Skeletal muscle satellite cell (primary cell): ENCODE data around the gene NCOA1.
"Not testable (repeated sequence)": the region's sequence is repeated elsewhere in the genome, so short reads cannot be mapped to it uniquely, and the experiment has no call there.

ENCODE experiments used
- H3K27me3 ChIP-seq: 2 replicates; pipeline ENCODE4 v1.7.0; 2013; ENCODE audit warnings: low read length; ENCODE audit not compliant: control insufficient read depth, insufficient read depth
- H3K36me3 ChIP-seq: 2 replicates; pipeline ENCODE4 v1.7.0; 2013; ENCODE audit warnings: mild to moderate bottlenecking, control low read depth, low read length; ENCODE audit not compliant: insufficient read depth
- H3K4me1 ChIP-seq: 2 replicates; pipeline ENCODE4 v1.7.0; 2013; ENCODE audit warnings: low read length; ENCODE audit not compliant: control insufficient read depth, insufficient read depth
- H3K4me2 ChIP-seq: 2 replicates; pipeline ENCODE4 v1.7.0; 2013; ENCODE audit warnings: mild to moderate bottlenecking, low read length
- H3K4me3 ChIP-seq: 2 replicates; pipeline ENCODE4 v1.7.0; 2013; ENCODE audit warnings: low read length
- H3K9ac ChIP-seq: 2 replicates; pipeline ENCODE4 v1.7.0; 2013; ENCODE audit warnings: mild to moderate bottlenecking, low read depth, low read length, moderate library complexity
- H3K9me3 ChIP-seq: replicated peaks from 2 replicates; pipeline ENCODE4 v1.7.0; 2013; ENCODE audit warnings: mild to moderate bottlenecking, control low read depth, low read length

NCOA1 gene

DNA sequence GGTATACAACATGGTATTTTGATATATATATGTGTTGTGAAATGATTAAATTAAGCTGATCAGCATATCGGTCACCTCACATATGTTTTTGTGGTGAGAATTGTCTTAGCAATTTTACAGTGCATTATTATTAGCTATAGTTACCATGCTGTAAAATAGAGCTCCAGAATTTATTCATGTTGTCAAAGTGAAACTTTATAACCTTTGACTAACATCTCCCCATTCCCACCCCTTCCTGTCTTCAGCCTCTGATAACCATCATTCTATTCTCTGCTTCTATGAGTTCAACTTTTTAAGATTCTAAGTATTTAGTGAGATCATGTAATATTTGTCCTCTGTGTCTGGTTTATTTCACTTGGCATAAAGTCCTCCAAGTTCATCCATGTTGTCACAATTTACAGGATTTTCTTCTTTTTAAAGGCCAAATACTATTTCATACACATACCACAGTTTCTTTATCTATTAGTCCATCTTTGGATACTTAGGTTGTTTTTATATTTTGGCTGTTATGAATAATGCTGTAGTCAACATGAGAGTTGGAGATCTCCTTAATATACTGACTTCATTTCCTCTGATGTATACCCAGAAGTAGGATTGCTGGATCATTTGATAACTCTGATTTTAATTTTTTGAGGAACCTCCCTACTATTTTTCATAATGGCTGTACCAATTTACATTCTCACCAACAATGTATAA is 30.3 kb downstream of the NCOA1 start:
- H3K4me2 ChIP-seq, result no peak overlapping the region
- no peak overlapping the region for H3K4me3 ChIP-seq
- no peaks in the 10 kb centered on the region for H3K27me3 ChIP-seq
- no peak overlapping the region for H3K9ac ChIP-seq
- no peaks in the 10 kb centered on the region for H3K4me1 ChIP-seq
- H3K9me3 ChIP-seq, result no peaks in the 10 kb centered on the region
- no peaks in the 10 kb centered on the region for H3K36me3 ChIP-seq

DNA sequence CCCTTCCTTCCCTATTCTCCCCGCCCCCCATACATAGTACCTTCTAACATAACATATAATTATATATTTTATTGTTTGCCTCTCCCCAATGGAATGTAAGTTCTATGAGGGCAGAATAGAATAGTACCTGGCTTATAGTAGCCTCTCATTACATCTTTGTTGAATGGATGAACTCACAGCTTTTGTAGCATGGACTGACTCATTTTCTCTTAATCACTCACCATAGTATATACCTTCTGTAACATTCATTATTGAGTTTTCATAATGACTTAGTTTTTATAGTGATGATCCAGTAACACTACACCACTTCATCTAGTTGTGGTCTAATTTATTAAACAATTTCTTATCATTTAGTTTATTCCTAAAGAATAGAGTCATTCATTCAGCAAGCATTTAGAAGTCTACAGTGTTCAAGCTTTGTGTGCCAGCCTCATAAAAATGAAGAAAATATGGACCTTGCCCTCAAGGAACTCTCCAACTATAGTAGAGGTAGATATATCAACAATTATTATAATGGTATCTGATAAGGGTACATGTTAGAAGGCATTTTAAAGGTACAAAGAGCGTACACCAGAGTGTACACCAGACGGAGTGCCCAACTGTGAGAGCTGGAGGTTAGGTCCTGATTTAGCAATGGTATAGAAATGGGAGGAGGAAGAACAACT is 31.1 kb downstream of the NCOA1 start:
- no peak overlapping the region for H3K4me3 ChIP-seq
- no peaks in the 10 kb centered on the region for H3K36me3 ChIP-seq
- no peak overlapping the region for H3K9ac ChIP-seq
- H3K4me1 ChIP-seq, result no peaks in the 10 kb centered on the region
- H3K27me3 ChIP-seq, result no peaks in the 10 kb centered on the region
- no peaks in the 10 kb centered on the region for H3K9me3 ChIP-seq
- H3K4me2 ChIP-seq, result no peak overlapping the region

DNA sequence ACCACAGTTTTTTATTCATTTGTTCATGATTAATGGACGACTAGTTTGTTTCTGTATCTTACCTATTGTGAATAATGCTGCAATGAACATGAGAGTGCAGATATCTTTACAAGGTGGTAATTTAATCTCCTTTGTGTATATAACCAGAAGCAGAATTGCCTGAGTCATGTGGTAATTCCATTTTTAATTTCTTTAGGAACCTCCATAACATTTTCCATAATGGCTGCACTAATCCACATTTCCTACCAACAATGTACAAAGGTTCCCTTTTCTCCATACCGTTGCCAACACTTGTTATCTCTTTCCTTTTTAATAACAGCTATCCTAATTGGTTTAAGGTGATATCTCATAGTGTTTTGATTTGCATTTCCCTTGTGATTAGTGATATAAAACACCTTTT is 36.5 kb downstream of the NCOA1 start:
- Histone ChIP-seq H3K9me3 (no peaks in the 10 kb centered on the region), H3K4me2 (no peak overlapping the region), H3K36me3 (no peaks in the 10 kb centered on the region), H3K4me1 (no peaks in the 10 kb centered on the region), H3K4me3 (no peak overlapping the region), H3K27me3 (no peaks in the 10 kb centered on the region), H3K9ac (no peak overlapping the region)

DNA sequence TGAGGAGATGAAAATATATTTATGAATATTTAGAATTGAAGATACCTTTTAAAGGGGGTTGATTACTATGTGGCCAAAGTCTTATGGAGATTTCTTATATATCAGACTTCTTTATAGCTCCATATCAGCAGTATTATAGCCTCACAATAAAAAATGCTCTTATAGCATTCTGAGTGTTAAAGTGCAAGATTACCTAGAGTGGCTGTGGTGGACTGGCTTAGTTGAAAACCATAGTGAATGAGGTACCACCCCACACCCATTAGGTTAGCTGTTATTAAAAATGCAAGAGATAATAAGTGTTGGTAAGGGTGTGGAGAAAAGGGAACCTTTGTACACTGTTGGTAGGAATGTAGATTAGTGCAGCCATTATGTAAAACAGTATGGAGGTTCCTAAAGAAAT is 39.7 kb downstream of the NCOA1 start:
- Histone ChIP-seq H3K4me2 (no peak overlapping the region), H3K9me3 (no peaks in the 10 kb centered on the region), H3K4me1 (no peaks in the 10 kb centered on the region), H3K27me3 (no peaks in the 10 kb centered on the region), H3K4me3 (no peak overlapping the region), H3K36me3 (no peaks in the 10 kb centered on the region), H3K9ac (no peak overlapping the region)

DNA sequence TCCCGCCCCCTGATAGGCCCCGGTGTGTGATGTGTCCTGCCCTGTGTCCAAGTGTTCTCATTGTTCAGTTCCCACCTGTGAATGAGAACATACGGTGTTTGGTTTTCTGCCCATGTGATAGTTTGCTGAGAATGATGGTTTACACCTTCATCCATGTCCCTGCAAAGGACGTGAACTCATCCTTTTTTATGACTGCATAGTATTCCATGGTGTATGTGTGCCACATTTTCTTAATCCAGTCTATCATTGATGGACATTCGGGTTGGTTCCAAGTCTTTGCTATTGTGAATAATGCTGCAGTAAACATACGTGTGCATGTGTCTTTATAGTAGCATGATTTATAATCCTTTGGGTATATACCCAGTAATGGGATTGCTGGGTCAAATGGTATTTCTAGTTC is 40.6 kb downstream of the NCOA1 start:
- H3K9ac ChIP-seq, H3K4me3 ChIP-seq, H3K36me3 ChIP-seq, H3K4me1 ChIP-seq, H3K27me3 ChIP-seq, H3K4me2 ChIP-seq, H3K9me3 ChIP-seq: not testable (repeated sequence)

DNA sequence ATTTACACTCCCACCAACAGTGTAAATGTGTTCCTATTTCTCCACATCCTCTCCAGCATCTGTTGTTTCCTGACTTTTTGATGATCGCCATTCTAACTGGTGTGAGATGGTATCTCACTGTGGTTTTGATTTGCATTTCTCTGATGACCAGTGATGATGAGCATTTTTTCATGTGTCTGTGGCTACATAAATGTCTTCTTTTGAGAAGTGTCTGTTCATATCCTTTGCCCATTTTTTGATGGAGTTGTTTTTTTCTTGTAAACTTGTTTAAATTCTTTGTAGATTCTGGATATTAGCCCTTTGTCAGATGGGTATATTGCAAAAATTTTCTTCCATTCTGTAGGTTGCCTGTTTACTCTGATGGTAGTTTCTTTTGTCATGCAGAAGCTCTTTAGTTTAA is 41.0 kb downstream of the NCOA1 start:
- not testable (repeated sequence) for H3K4me2 ChIP-seq, H3K4me3 ChIP-seq, H3K36me3 ChIP-seq, H3K27me3 ChIP-seq, H3K9ac ChIP-seq, H3K9me3 ChIP-seq, H3K4me1 ChIP-seq

DNA sequence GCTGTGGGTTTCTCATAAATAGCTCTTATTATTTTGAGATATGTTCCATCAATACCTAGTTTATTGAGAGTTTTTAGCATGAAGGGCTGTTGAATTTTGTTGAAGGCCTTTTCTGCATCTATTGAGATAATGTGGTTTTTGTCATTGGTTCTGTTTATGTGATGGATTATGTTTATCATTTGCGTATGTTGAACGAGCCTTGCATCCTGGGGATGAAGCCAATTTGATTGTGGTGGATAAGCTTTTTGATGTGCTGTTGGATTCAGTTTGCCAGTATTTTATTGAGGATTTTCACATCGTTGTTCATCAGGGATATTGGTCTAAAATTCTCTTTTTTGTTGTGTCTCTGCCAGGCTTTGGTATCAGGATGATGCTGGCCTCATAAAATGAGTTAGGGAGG is 42.5 kb downstream of the NCOA1 start:
- not testable (repeated sequence) for H3K4me3 ChIP-seq, H3K27me3 ChIP-seq, H3K36me3 ChIP-seq, H3K4me2 ChIP-seq, H3K9me3 ChIP-seq, H3K9ac ChIP-seq, H3K4me1 ChIP-seq

DNA sequence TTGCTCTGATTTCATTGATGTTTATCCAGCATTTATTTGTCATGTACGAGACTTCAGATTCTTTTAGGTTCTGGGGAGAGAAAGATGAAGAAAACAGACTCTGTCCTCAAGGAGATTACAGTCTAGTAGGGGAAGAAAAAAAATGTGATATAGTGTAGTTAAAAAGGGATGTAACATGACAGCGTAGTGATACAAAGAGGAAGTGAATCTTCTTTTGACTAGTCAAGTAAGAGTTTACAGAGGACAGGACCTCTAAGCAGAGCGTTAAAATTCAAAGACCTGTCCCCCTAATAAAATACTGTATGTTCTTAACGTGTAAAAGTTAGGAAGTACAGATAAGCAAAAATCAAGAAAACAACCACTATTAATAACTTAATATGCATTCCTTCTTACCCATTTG is 47.7 kb downstream of the NCOA1 start:
- H3K36me3 ChIP-seq, result no peaks in the 10 kb centered on the region
- H3K4me1 ChIP-seq, result no peaks in the 10 kb centered on the region
- no peak overlapping the region for H3K4me2 ChIP-seq
- no peak overlapping the region for H3K4me3 ChIP-seq
- no peaks in the 10 kb centered on the region for H3K27me3 ChIP-seq
- H3K9me3 ChIP-seq, result no peaks in the 10 kb centered on the region
- no peak overlapping the region for H3K9ac ChIP-seq

DNA sequence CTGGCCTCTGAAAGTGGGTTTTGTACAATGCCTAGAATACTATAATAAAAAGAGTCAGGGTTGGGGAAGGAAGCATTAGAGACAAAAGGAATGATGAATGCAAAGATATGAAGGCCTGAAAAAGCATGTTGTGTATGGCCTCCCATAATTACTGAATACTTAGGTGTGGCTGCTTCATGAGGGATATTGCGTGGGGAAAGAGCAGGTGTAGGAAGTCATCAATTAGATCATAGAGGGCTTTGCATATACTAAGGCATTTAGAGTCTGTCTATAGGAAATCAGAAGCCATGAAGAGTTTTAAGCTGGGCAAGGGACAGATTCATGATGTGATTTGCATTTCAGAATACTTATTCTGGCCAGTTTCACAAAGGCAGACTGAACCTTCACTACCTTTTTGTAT is 48.2 kb downstream of the NCOA1 start:
- no peaks in the 10 kb centered on the region for H3K4me1 ChIP-seq
- H3K36me3 ChIP-seq, result no peaks in the 10 kb centered on the region
- H3K27me3 ChIP-seq, result no peaks in the 10 kb centered on the region
- no peak overlapping the region for H3K4me3 ChIP-seq
- no peaks in the 10 kb centered on the region for H3K9me3 ChIP-seq
- H3K9ac ChIP-seq, result no peak overlapping the region
- no peak overlapping the region for H3K4me2 ChIP-seq

DNA sequence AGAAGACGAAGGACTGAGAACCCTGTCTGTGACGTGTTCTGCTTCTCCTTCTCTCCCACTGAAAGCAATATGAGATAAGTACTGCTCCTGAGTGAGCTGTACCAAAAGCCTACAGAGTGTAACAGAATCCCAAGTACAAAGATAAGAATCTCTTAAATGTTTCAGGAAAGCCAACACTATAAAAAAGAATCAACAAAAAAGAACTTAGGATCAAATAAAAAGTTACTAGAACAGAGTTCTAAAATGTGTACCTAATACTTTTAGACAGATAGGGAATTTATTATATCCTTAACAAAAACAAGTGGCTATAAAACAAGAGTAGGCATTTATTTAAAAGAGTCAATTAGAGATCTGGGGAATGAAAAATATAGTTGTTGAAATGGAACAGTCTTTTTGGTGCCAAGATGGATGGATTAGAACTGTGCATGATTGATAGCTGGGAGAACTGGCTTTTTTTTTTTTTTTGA is 49.0 kb downstream of the NCOA1 start:
- Histone ChIP-seq H3K9me3 (no peaks in the 10 kb centered on the region), H3K4me3 (no peak overlapping the region), H3K4me2 (no peak overlapping the region), H3K4me1 (no peaks in the 10 kb centered on the region), H3K9ac (no peak overlapping the region), H3K36me3 (no peaks in the 10 kb centered on the region), H3K27me3 (no peaks in the 10 kb centered on the region)

DNA sequence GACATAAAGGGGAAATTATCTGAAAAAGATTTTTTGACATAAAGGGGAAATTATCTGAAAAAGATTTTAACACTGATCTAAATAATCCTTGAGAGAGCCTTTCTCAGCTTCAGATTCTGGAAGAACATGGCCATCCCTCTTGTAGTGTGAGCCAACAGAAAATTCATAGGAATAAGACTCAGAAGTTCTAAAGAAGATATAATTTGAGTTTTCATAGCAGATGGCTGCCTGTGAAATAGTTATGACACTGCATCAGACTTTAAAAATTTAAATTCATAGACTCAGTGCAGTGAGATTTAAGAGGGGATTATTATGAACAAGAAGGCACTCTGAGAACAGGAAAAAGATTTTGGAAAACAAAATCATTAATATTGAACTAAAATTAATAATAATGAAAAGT is 50.6 kb downstream of the NCOA1 start:
- H3K27me3 ChIP-seq, result no peaks in the 10 kb centered on the region
- H3K36me3 ChIP-seq, result no peaks in the 10 kb centered on the region
- H3K9ac ChIP-seq, result no peak overlapping the region
- no peaks in the 10 kb centered on the region for H3K9me3 ChIP-seq
- no peaks in the 10 kb centered on the region for H3K4me1 ChIP-seq
- H3K4me3 ChIP-seq, result no peak overlapping the region
- no peak overlapping the region for H3K4me2 ChIP-seq

DNA sequence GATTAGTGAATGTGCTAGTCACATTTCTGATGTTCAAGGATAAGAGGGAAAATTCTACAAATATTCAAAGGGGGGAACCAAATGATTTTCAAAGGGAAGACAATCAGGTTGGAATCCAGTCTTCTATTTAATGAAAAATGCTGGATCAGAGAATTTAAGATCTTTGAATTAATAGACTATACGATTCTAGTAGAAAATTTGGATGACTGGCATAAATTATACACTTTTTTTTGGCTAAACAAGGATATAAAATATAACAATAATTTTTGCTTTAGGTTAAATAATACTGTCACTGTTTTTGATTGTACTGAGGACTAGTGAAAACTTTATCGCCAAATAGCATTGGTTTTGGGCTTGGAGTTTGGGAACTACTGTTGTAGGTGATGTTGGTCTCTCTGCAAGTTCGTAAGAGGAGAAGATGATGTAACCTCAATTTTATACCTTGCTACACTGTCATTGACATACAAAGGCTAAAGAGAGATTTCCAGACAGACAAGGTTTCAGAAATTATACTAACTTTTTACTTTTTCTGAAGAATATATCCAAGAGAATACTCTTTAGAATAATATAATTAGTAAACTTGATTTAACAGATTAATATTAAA is 51.3 kb downstream of the NCOA1 start:
- no peaks in the 10 kb centered on the region for H3K4me1 ChIP-seq
- H3K27me3 ChIP-seq, result no peaks in the 10 kb centered on the region
- no peak overlapping the region for H3K9ac ChIP-seq
- H3K9me3 ChIP-seq, result no peaks in the 10 kb centered on the region
- H3K4me3 ChIP-seq, result no peak overlapping the region
- no peaks in the 10 kb centered on the region for H3K36me3 ChIP-seq
- no peak overlapping the region for H3K4me2 ChIP-seq
